Natural killer cell (primary cell): ENCODE results near the gene RPS6KA5. TPM values are rescaled to one million over a fixed set of nuclear protein-coding genes. Genes with fewer than 3 reads are reported as not detected.

Experiments
- ATAC-seq, 3 donors: fragments of 150-1000 bp in 2 of 3; fragments of 200-7000 bp in 1 of 3; cut with Tn5 transposase; 1 replicate in 1 of 3; 2 replicates in 2 of 3; pipeline ENCODE4 v1.10.0; 2021; ENCODE audit warnings: mild to moderate bottlenecking in 2 of 3, moderate library complexity in 2 of 3
- DNase-seq, 2 donors: peaks; one replicate each; pipeline versions ENCODE4 v3.0.0 to v3.0.0-alpha.2; 2013 to 2021; ENCODE audit warnings: mixed read lengths in 1 of 2
- H3K27ac ChIP-seq: one replicate; pipeline ENCODE4 v1.5.1; 2013; ENCODE audit warnings: mild to moderate bottlenecking, low read length
- H3K27me3 ChIP-seq: one replicate; pipeline ENCODE4 v1.6.1; 2013; ENCODE audit warnings: low read length; ENCODE audit not compliant: control insufficient read depth, insufficient read depth
- H3K36me3 ChIP-seq: one replicate; pipeline ENCODE4 v1.6.1; 2013; ENCODE audit warnings: low read length; ENCODE audit not compliant: control insufficient read depth, insufficient read depth
- H3K4me1 ChIP-seq: one replicate; pipeline ENCODE4 v1.6.1; 2013; ENCODE audit warnings: low read length; ENCODE audit not compliant: control insufficient read depth, insufficient read depth
- H3K4me3 ChIP-seq: one replicate; pipeline ENCODE4 v1.5.1; 2013; ENCODE audit warnings: low read length
- H3K9me3 ChIP-seq: one replicate; pipeline ENCODE4 v1.6.1; 2013; ENCODE audit warnings: low read length; ENCODE audit not compliant: control insufficient read depth, insufficient read depth
- H3K27ac Mint-ChIP-seq, 2 donors: one replicate each; pipeline ENCODE4 v1.8.0; 2022; ENCODE audit warnings: mild to moderate bottlenecking in 2 of 2, mixed read lengths in 2 of 2, moderate library complexity in 1 of 2
- H3K27me3 Mint-ChIP-seq, 2 donors: one replicate each; pipeline ENCODE4 v1.8.0; 2022; ENCODE audit warnings: low read depth in 2 of 2, mixed read lengths in 2 of 2
- H3K36me3 Mint-ChIP-seq: one replicate; pipeline ENCODE4 v1.8.0; 2022; ENCODE audit warnings: mixed read lengths
- H3K4me1 Mint-ChIP-seq, 2 donors: one replicate each; pipeline ENCODE4 v1.8.0; 2022; ENCODE audit warnings: mixed read lengths in 2 of 2
- H3K4me3 Mint-ChIP-seq: one replicate; pipeline ENCODE4 v1.8.0; 2022; ENCODE audit warnings: mild to moderate bottlenecking, moderate library complexity, mixed read lengths
- H3K9me3 Mint-ChIP-seq, 2 donors: one replicate each; pipeline ENCODE4 v1.8.0; 2022; ENCODE audit warnings: mixed read lengths in 2 of 2
- CTCF ChIP-seq: fragments of 200-600 bp; IDR thresholded peaks from one replicate; pipeline ENCODE4 v1.8.0; 2022; ENCODE audit warnings: antibody characterized with exemption
- WGBS: methylation state at CpG from one replicate; pipeline ENCODE4 v1.1.7; 2013; ENCODE audit warnings: missing lambda C conversion rate; ENCODE audit not compliant: insufficient coverage; 5-methylcytosine and 5-hydroxymethylcytosine counted together
- intact Hi-C: fragments of 100-400 bp; cut with micrococcal nuclease; formaldehyde crosslinking; loops from one replicate; pipeline ENCODE4 v1.14.2; 2022
- total RNA-seq, 4 donors: library from RNA; stranded (reverse); fragments of 120-200 nt in 1 of 4; gene quantifications; one replicate each; pipeline versions ENCODE4 v1.2.3 to v1.2.4, GENCODE V29; 2013 to 2022

RPS6KA5 gene
- total RNA-seq, 3 donors from 2014 or later (not counting 1 experiment from before 2014, with no cell fraction given) = 24.1 to 28.5 (median 27.9) TPM

- peaks cover 0 to 6% of the 10 kb centered on the region in 2 donors for H3K4me1 Mint-ChIP-seq
- no peak overlapping the region for H3K27ac ChIP-seq
- no peaks in the 10 kb centered on the region for H3K36me3 Mint-ChIP-seq
- intact Hi-C loops = no loop called here
- H3K27me3 Mint-ChIP-seq = no peaks in the 10 kb centered on the region
- WGBS = 95% methylated on average over 1 of the region's 3 CpGs
- ATAC-seq (no peak), DNase-seq (no peak)
- TF ChIP-seq CTCF = no peak
- H3K4me3 ChIP-seq = no peak overlapping the region
- H3K27ac Mint-ChIP-seq = no peak overlapping the region
- H3K4me3 Mint-ChIP-seq = no peak overlapping the region
- H3K4me1 ChIP-seq = no peaks in the 10 kb centered on the region
- no peaks in the 10 kb centered on the region for H3K9me3 Mint-ChIP-seq
- no peaks in the 10 kb centered on the region for H3K9me3 ChIP-seq
- peaks cover 2% of the 10 kb centered on the region for H3K36me3 ChIP-seq
- H3K27me3 ChIP-seq = no peaks in the 10 kb centered on the region
These were observed 66.6 kb downstream of the RPS6KA5 start for GRCh38 chr14:90993792-90994191.

GRCh38 chr14:90991690-90992443 lies 68.6 kb downstream of the RPS6KA5 start:
- Mint-ChIP-seq H3K36me3 (no peaks in the 10 kb centered on the region), H3K4me3 (no peak overlapping the region), H3K4me1 (peaks cover 0 to 6% of the 10 kb centered on the region in 2 donors), H3K27ac (no peak overlapping the region), H3K27me3 (no peaks in the 10 kb centered on the region), H3K9me3 (no peaks in the 10 kb centered on the region)
- Histone ChIP-seq H3K9me3 (no peaks in the 10 kb centered on the region), H3K27ac (no peak overlapping the region), H3K27me3 (no peaks in the 10 kb centered on the region), H3K4me3 (no peak overlapping the region), H3K4me1 (no peaks in the 10 kb centered on the region), H3K36me3 (peaks cover 3% of the 10 kb centered on the region)
- no peak for ATAC-seq
- no peak for TF ChIP-seq CTCF
- intact Hi-C loops = no loop called here
- DNase-seq = no peak

- Histone ChIP-seq H3K9me3 (no peaks in the 10 kb centered on the region), H3K4me3 (no peak overlapping the region), H3K27me3 (no peaks in the 10 kb centered on the region), H3K4me1 (no peaks in the 10 kb centered on the region), H3K27ac (no peak overlapping the region), H3K36me3 (peaks cover 3% of the 10 kb centered on the region)
- no peak for ATAC-seq
- Mint-ChIP-seq H3K36me3 (no peaks in the 10 kb centered on the region), H3K27me3 (no peaks in the 10 kb centered on the region), H3K27ac (no peak overlapping the region), H3K9me3 (no peaks in the 10 kb centered on the region), H3K4me1 (peaks cover 0 to 6% of the 10 kb centered on the region in 2 donors), H3K4me3 (no peak overlapping the region)
- intact Hi-C loops = no loop called here
- no peak for TF ChIP-seq CTCF
- DNase-seq = no peak
- WGBS = 100% methylated on average over 2 of the region's 3 CpGs
These were observed 70.3 kb downstream of the RPS6KA5 start for GRCh38 chr14:90990141-90990540.

- Histone ChIP-seq H3K4me3 (no peak overlapping the region), H3K27ac (no peak overlapping the region), H3K27me3 (no peaks in the 10 kb centered on the region), H3K4me1 (no peaks in the 10 kb centered on the region), H3K9me3 (no peaks in the 10 kb centered on the region), H3K36me3 (peaks cover 3% of the 10 kb centered on the region)
- ATAC-seq (no peak), DNase-seq (no peak)
- H3K9me3 Mint-ChIP-seq = no peaks in the 10 kb centered on the region
- H3K27me3 Mint-ChIP-seq = no peaks in the 10 kb centered on the region
- H3K4me1 Mint-ChIP-seq = no peaks in the 10 kb centered on the region
- H3K36me3 Mint-ChIP-seq = no peaks in the 10 kb centered on the region
- no peak overlapping the region for H3K27ac Mint-ChIP-seq
- WGBS = no CpG with 5 or more reads among the region's 1 CpG
- no peak overlapping the region for H3K4me3 Mint-ChIP-seq
- TF ChIP-seq CTCF = no peak
- intact Hi-C loops = no loop called here
These were observed 73.3 kb downstream of the RPS6KA5 start for GRCh38 chr14:90987140-90987539.
